WTC11 (cell line): Measurements from ENCODE around the gene ZNF581.

Source experiments
- ATF6 ChIP-seq: sonication (generic); formaldehyde crosslinking; IDR thresholded peaks from 2 replicates; pipeline ENCODE4 v1.8.1; 2023; ENCODE audit warnings: mild to moderate bottlenecking, missing genetic modification reagents
- CTCF ChIP-seq: fragments of 200-600 bp; IDR thresholded peaks from 2 replicates; pipeline ENCODE4 v1.8.0; 2022; ENCODE audit warnings: antibody characterized with exemption

- no peak for TF ChIP-seq CTCF
- no peak for TF ChIP-seq ATF6 (CRISPR knock-in tag)
Observed at GRCh38 chr19:55600662-55601028, 42.8 kb upstream of the ZNF581 start.
